CD4-positive, alpha-beta T cell (primary cell): ENCODE data around the gene SDC4. TPM values are rescaled to one million over a fixed set of nuclear protein-coding genes. Genes with fewer than 3 reads are reported as not detected.

Experiments
- ATAC-seq: fragments of 200-7000 bp; cut with Tn5 transposase; one replicate; pipeline ENCODE4 v1.10.0; 2022; ENCODE audit warnings: mild to moderate bottlenecking; ENCODE audit not compliant: poor library complexity
- CTCF ChIA-PET: fragments of 350-600 bp; sonication (Branson Sonifier 250); formaldehyde crosslinking; loops from one replicate; lab custom pipeline; 2021; ENCODE audit warnings: antibody characterized with exemption, inconsistent platforms; lab: Charles Lee
- POLR2A ChIA-PET: fragments of 350-600 bp; sonication (Branson Sonifier 250); formaldehyde crosslinking; loops from one replicate; lab custom pipeline; 2021; ENCODE audit warnings: antibody characterized with exemption, inconsistent platforms; lab: Charles Lee
- DNase-seq, 14 experiments: peaks; one replicate each; pipeline ENCODE4 v3.0.0-alpha.2; 2013 to 2020; ENCODE audit warnings: mixed read lengths in 2 of 14
- H3K27ac ChIP-seq, 2 donors: one replicate each; pipeline versions ENCODE4 v1.5.1 to v1.7.0; 2013; ENCODE audit warnings: low read length in 2 of 2, low read depth in 1 of 2, mild to moderate bottlenecking in 1 of 2
- H3K27me3 ChIP-seq, 2 experiments: 1 replicate in 1 of 2; 2 replicates in 1 of 2; pipeline versions ENCODE4 v1.6.1 to v1.7.0; 2013; ENCODE audit warnings: low read length in 2 of 2, control low read depth in 1 of 2, mild to moderate bottlenecking in 1 of 2, moderate library complexity in 1 of 2; ENCODE audit not compliant: insufficient read depth in 2 of 2, control insufficient read depth in 1 of 2
- H3K36me3 ChIP-seq: one replicate; pipeline ENCODE4 v1.6.1; 2013; ENCODE audit warnings: low read length, control low read depth; ENCODE audit not compliant: insufficient read depth
- H3K4me1 ChIP-seq: one replicate; pipeline ENCODE4 v1.6.1; 2013; ENCODE audit warnings: low read length, control low read depth; ENCODE audit not compliant: insufficient read depth
- H3K4me3 ChIP-seq: one replicate; pipeline ENCODE4 v1.5.1; 2013; ENCODE audit warnings: mild to moderate bottlenecking, low read length, moderate library complexity
- H3K9me3 ChIP-seq, 2 experiments: 1 replicate in 1 of 2; 2 replicates in 1 of 2; pipeline versions ENCODE4 v1.6.1 to v1.7.0; 2013; ENCODE audit warnings: low read length in 2 of 2, mild to moderate bottlenecking in 2 of 2, control low read depth in 1 of 2, moderate library complexity in 1 of 2; ENCODE audit not compliant: control insufficient read depth in 1 of 2, insufficient read depth in 1 of 2
- H3K27ac Mint-ChIP-seq: one replicate; pipeline ENCODE4 v1.8.0; 2020; ENCODE audit warnings: mixed read lengths
- H3K27me3 Mint-ChIP-seq: one replicate; pipeline ENCODE4 v1.8.0; 2021; ENCODE audit warnings: mixed read lengths
- H3K36me3 Mint-ChIP-seq: one replicate; pipeline ENCODE4 v1.8.0; 2021; ENCODE audit warnings: low read depth, mixed read lengths
- H3K4me1 Mint-ChIP-seq: one replicate; pipeline ENCODE4 v1.8.0; 2021; ENCODE audit warnings: low read depth, mixed read lengths
- H3K4me3 Mint-ChIP-seq: one replicate; pipeline ENCODE4 v1.8.0; 2020; ENCODE audit warnings: mild to moderate bottlenecking, mixed read lengths
- H3K9me3 Mint-ChIP-seq: one replicate; pipeline ENCODE4 v1.8.0; 2020; ENCODE audit warnings: mixed read lengths
- intact Hi-C, 2 experiments: fragments of 100-400 bp; cut with DNase I in 1 of 2; cut with micrococcal nuclease in 1 of 2; formaldehyde crosslinking; loops; one replicate each; pipeline versions ENCODE4 v1.15.1 to v1.9.0; 2023 to 2025; cut with DNase I, micrococcal nuclease
- total RNA-seq, 174 experiments: library from RNA in 2 of 174; stranded (reverse) in 2 of 174; gene quantifications; one replicate each; pipeline ENCODE4 v1.2.3 and lab custom pipeline; 2021 to 2026
- TF ChIP-seq, protein P1 (sequence below): fragments of 200-600 bp; IDR thresholded peaks from one replicate; pipeline ENCODE4 v1.8.0; 2022; ENCODE audit warnings: antibody characterized with exemption, mild to moderate bottlenecking

The SDC4 gene
- total RNA-seq, 2 experiments from 2014 or later = 1.0 to 1.1 TPM

GRCh38 chr20:45374966-45375365, 26.7 kb upstream of the SDC4 start:
- H3K4me1 Mint-ChIP-seq = peaks cover 37% of the 10 kb centered on the region
- ATAC-seq (no peak), DNase-seq (no peak)
- ChIA-PET POLR2A (interaction anchor here (3.5 to 4.1 kb wide), 3 partner anchors 11 to 62 kb away, joined by 49 to 184 read pairs (median 89); partner anchors contain the start of genes DBNDD2 and SYS1), CTCF (interaction anchor here (1.3 to 9.5 kb wide), 6 partner anchors 12 to 562 kb away, joined by 3 to 132 read pairs (median 31); partner anchors contain the start of genes PIGT and SYS1)
- peak overlapping the region; percentile 96 for H3K27ac Mint-ChIP-seq
- Histone ChIP-seq H3K4me3 (no peak overlapping the region), H3K27me3 (no peaks in the 10 kb centered on the region), H3K36me3 (no peaks in the 10 kb centered on the region), H3K4me1 (peaks cover 28% of the 10 kb centered on the region), H3K9me3 (no peaks in the 10 kb centered on the region), H3K27ac (no peak overlapping the region)
- peaks cover 13% of the 10 kb centered on the region for H3K36me3 Mint-ChIP-seq
- no peaks in the 10 kb centered on the region for H3K27me3 Mint-ChIP-seq
- intact Hi-C loops = loop anchor here in 1 of 2 experiments (1.0 to 5.0 kb wide), 3 partner anchors 36 to 482 kb away; partner anchors contain the start of genes ACOT8 and ZSWIM3
- no peaks in the 10 kb centered on the region for H3K9me3 Mint-ChIP-seq
- TF ChIP-seq, protein P1, sequence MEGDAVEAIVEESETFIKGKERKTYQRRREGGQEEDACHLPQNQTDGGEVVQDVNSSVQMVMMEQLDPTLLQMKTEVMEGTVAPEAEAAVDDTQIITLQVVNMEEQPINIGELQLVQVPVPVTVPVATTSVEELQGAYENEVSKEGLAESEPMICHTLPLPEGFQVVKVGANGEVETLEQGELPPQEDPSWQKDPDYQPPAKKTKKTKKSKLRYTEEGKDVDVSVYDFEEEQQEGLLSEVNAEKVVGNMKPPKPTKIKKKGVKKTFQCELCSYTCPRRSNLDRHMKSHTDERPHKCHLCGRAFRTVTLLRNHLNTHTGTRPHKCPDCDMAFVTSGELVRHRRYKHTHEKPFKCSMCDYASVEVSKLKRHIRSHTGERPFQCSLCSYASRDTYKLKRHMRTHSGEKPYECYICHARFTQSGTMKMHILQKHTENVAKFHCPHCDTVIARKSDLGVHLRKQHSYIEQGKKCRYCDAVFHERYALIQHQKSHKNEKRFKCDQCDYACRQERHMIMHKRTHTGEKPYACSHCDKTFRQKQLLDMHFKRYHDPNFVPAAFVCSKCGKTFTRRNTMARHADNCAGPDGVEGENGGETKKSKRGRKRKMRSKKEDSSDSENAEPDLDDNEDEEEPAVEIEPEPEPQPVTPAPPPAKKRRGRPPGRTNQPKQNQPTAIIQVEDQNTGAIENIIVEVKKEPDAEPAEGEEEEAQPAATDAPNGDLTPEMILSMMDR = no peak
- no peak overlapping the region for H3K4me3 Mint-ChIP-seq

- intact Hi-C loops = loop anchor here in 1 of 2 experiments (1.0 to 5.0 kb wide), 3 partner anchors 37 to 483 kb away; partner anchors contain the start of genes ACOT8 and ZSWIM3
- Mint-ChIP-seq H3K9me3 (no peaks in the 10 kb centered on the region), H3K27ac (peak overlapping the region; percentile 96), H3K36me3 (peaks cover 16% of the 10 kb centered on the region), H3K4me3 (peak overlapping the region; percentile 90), H3K27me3 (no peaks in the 10 kb centered on the region), H3K4me1 (peaks cover 41% of the 10 kb centered on the region)
- H3K4me3 ChIP-seq = peak overlapping the region; percentile 63
- peaks cover 28% of the 10 kb centered on the region for H3K4me1 ChIP-seq
- no peaks in the 10 kb centered on the region for H3K36me3 ChIP-seq
- TF ChIP-seq, protein P1 = peak; percentile 27
- CTCF ChIA-PET = interaction anchor here (0.6 to 9.5 kb wide), 35 partner anchors 8 to 1916 kb away, joined by 3 to 132 read pairs (median 4); partner anchors contain the start of genes PIGT, SDC4, SRSF6 and SYS1
- no peak for ATAC-seq
- H3K27me3 ChIP-seq = no peaks in the 10 kb centered on the region
- H3K9me3 ChIP-seq = no peaks in the 10 kb centered on the region
- POLR2A ChIA-PET = interaction anchor here (0.6 to 4.7 kb wide), 17 partner anchors 8 to 859 kb away, joined by 3 to 184 read pairs (median 4); partner anchors contain the start of genes DBNDD2, PCIF1, PIGT and SDC4
- no peak for DNase-seq
- no peak overlapping the region for H3K27ac ChIP-seq
These were observed 25.9 kb upstream of the SDC4 start for GRCh38 chr20:45374101-45374467.

GRCh38 chr20:45373353-45374100, 25.3 kb upstream of the SDC4 start:
- ChIA-PET POLR2A (interaction anchor here (0.6 to 4.7 kb wide), 19 partner anchors 9 to 1916 kb away, joined by 3 to 184 read pairs (median 4); partner anchors contain the start of genes DBNDD2, PCIF1, PIGT and SDC4), CTCF (interaction anchor here (0.6 to 9.5 kb wide), 36 partner anchors 8 to 1915 kb away, joined by 3 to 132 read pairs (median 4); partner anchors contain the start of genes PIGT, SDC4, SRSF6 and SYS1)
- Histone ChIP-seq H3K27ac (peak overlapping the region; percentile 62 to 73), H3K36me3 (peaks cover 2% of the 10 kb centered on the region), H3K27me3 (no peaks in the 10 kb centered on the region), H3K9me3 (no peaks in the 10 kb centered on the region), H3K4me3 (peak overlapping the region; percentile 63), H3K4me1 (peaks cover 32% of the 10 kb centered on the region)
- no peaks in the 10 kb centered on the region for H3K9me3 Mint-ChIP-seq
- H3K36me3 Mint-ChIP-seq = peaks cover 22% of the 10 kb centered on the region
- intact Hi-C loops = loop anchor here (1.0 to 5.0 kb wide), 6 partner anchors 10 to 484 kb away; partner anchors contain the start of genes ACOT8 (in 1 of the 2), PIGT (in 1 of the 2), SYS1 (in 1 of the 2) and ZSWIM3 (in 1 of the 2)
- TF ChIP-seq, protein P1 = peak; percentile 86
- H3K27ac Mint-ChIP-seq = peak overlapping the region; percentile 96
- peak overlapping the region; percentile 90 for H3K4me3 Mint-ChIP-seq
- H3K27me3 Mint-ChIP-seq = no peaks in the 10 kb centered on the region
- peak; percentile 84 to 95 (median 89) for DNase-seq
- peak; percentile 89 for ATAC-seq
- peaks cover 46% of the 10 kb centered on the region for H3K4me1 Mint-ChIP-seq
